ENCODE measurements around the gene UCHL5.

UCHL5 gene, protein sequence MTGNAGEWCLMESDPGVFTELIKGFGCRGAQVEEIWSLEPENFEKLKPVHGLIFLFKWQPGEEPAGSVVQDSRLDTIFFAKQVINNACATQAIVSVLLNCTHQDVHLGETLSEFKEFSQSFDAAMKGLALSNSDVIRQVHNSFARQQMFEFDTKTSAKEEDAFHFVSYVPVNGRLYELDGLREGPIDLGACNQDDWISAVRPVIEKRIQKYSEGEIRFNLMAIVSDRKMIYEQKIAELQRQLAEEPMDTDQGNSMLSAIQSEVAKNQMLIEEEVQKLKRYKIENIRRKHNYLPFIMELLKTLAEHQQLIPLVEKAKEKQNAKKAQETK

DNA sequence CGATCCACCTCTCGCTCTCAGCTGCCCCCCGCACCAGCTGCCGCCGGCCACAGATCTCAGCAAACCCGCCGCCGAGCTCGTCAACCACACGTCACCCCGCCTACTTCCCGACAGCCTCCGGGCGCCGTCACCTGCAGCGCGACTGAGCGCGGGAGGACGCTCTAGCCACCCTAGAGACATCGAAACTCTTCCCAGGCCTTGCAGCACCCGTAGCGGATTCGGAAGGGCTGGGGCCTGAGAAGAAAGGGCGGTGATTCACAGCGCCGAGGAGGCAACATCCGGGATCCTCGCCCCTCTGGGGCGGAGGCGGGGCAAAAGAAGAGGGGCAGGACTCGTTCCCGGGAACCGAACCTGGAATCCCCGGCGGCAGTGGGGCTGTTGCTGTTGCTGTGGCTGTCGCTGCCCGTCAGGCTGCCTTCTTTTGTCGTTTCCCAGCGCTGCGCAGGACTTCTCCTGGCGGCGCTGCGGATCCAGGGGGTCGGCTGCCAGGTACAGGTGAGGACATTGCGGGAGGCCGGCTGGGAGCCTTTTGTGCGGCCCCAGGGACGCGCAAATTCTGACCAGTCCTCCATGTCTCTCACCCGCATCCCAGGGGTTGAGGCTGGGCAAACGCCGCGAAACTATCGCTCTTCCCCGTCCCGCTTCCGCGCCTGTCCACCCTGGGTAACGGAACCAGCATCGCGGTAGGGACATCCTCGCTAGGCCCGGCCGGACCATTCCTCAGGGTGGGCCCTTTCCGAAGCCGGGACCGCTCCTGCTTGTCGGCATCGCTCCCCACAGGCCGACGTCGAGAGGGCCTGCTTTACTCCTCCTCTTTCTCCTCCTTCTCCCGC, at the start of gene UCHL5, which contains the start of gene RO60:
UCHL5 (minus strand) TSS at position 79 of the 833 bp plus-strand sequence. CDS start 100 bp downstream, outside the sequence.
RO60 (plus strand) TSS at position 331 of the 833 bp plus-strand sequence. CDS start 9,443 bp downstream, outside the sequence.
- DNase-seq (ENCODE audit: low spot score): peak; percentile 98

DNA sequence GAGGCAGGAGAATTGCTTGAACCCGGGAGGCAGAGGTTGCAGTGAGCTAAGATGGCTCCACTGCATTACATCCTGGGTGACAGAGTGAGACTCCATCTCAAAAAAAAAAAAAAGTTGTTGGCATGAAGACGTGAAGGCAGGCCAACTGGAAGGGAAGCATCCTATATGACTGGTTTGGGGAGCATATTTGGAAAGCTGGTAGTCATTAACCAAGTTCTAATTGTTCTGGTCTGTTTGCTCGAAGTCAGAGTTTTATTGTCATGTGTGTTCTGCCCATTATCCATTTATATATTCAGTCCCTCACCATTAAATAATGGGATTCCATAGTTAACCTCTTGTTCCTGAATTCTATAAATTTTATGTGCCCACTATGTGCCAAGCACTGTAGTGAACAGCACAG, 49.3 kb upstream of the UCHL5 start:
- no peak for DNase-seq (ENCODE audit: low spot score)

DNA sequence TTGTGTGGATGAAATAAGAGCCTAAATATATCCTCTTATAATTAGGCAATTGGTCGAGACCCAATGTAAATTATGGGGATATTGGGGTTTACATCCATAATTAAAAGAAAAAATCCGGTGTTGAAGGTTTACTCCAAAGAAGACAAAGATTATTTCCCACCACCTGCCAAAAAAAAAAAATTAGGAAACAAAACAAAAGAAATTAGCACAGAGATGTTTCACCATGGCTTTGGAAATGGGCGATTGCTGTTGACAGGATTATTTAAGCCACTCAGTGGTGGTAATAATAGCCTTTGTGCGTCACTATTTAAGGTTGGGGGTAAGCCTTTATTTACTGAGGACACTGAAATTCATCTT, 46.6 kb upstream of the UCHL5 start:
- no peak for DNase-seq (ENCODE audit: low spot score)

DNA sequence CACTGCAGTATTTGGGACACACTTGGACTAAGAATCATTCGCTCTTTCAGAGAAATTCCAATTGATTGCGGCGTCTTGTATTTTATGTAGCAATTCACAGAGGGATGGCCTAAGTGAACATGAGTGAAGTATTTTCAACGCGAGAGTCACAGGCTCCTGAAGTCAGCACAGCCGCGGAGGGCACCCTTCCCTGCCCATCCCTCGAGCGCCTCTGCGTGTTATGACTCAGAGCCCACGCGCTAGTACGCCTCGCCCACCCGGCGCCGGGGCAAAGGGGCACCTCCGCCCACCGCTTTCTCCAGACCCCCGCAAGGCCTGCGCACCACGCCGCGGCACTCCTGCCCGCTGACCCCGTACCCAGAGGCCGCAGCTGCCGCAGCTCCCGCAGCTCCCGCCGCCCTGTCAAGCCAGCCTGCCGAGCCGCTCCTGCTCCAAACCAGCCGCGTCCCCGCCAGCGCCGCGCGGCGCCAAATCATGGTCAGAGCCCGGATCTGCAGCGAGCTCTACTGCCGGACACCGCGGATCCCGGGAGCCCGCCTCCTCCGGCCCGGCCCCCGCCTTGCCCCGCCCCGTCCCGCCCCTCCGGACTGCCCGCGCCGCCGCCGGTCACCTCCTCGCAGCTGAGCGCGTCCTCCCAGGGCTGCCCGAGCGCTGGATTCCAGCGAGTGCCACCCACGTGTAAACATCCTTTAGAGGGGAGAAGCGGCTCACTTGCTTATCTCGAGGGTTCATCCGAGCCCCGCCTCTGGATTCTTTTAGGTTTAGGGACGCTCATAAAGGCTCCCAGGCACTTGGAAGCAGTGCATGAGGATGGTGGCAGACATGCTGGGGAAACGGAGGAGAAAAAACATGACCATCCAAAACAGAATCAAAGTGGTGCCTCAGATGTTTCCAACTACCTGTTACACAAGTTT, 46.0 kb upstream of the UCHL5 start, which contains the start of gene GLRX2:
GLRX2 (minus strand) TSS at position 508 of the 914 bp plus-strand sequence; CDS start at position 476, 32 bp downstream.
- DNase-seq (ENCODE audit: low spot score): peak; percentile 88

DNA sequence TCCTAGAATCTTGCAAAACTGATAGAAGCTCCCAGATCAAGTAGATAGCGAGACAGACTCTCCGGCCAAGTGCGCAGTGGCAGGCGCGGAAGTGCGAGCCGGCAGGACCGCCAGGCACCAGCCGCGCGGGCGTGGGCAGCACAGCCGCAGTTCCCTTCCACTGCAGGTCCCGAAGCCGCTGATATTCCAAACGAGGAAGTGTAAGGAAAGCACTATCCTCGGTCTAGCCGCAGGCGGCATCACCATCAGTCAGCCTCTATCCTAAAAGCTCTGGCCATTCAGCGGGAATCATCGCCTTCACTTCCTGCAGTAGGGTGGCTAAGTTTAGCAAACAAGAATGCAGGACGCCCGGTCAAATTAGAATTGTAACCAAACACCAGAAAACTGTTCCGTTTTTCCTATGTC, 45.3 kb upstream of the UCHL5 start:
- DNase-seq (ENCODE audit: low spot score): peak; percentile 65

DNA sequence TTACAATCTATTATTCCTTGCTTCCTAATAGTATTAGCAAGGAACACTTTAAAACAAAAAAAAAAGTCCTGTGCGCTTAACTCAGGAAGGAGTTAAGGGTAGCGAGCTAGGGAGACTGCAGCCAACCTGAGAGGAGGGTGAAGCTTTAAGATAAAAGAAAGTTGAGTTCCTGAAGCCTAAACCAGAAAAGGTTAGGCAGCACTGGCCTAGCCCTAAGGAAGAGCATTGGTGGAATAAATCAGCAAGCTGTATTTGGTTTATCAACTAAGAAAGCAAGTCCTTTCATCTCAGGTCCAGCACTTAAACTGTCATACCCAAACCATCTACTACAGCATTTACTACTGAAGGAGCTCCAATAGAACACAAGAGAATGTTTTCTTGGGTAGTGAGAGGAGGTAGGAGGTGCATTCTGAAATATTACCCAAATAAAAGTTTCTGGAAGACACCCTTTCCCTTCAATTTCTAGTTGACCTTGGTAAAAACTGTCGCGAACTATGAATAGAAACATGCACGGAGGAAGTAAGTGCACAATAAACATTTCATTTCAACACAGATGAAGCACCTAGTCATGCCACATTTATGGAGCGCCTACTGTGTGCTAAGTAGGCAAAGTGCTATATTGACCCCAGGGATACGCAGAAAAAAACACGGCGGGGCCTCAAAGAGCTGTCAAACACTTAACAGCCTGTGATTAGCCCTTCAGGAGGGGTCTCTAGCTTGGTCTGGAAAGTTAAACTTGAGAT, 44.8 kb upstream of the UCHL5 start:
- peak; percentile 4 for DNase-seq (ENCODE audit: low spot score)

DNA sequence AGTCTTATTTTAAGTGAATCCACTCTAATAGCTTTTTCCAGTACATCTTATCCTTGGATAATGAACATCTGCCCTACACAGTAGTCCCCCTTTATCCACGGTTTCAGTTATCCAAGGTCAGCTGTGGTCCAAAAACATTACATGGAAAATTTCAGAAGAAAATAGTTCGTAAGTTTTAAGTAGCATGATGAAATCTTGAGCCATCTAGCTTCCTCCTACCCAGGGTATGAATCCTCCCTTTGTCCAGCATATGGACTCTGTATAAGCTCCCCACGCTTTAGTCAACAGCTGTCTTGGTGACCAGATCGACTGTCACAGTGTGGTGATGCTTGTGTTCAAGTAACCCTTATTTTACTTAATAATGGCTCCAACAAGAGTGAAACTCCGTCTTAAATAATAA, 43.5 kb upstream of the UCHL5 start:
- no peak for DNase-seq (ENCODE audit: low spot score)

DNA sequence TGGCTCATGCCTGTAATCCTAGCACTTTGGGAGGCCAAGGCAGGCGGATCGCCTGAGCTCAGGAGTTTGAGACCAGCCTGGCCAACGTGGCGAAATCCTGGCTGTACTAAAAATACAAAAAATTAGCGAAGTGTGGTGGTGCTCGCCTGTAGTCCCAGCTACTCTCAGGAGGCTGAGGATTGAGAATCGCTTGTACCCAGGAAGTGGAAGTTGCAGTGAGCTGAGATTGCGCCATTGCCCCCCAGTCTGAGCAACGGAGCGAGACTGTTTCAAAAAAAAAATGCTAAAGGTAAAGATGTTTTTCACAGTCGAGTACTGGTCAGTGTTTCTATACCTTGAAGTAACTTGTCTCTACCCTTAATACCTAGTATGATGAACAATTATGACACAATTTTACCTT, 35.0 kb upstream of the UCHL5 start:
- no peak for DNase-seq (ENCODE audit: low spot score)

DNA sequence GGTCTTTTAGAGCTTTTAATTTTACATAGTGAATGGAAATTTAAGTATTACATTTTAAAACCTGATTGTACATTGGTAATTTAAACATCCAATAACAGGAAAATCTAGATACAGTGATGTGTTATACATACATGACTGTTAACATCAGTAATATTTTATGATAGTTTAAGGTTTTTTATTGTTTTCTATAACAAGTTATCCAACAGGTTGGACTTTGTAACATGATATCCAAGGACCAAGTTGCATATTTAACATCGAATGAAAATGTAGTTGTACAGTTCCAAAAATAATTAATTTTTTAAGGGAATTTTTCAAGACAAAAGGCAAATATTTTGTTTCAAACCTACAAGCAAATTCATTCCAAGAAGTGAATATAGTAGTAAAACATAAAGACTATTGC, 31.7 kb upstream of the UCHL5 start:
- DNase-seq (ENCODE audit: low spot score): no peak

DNA sequence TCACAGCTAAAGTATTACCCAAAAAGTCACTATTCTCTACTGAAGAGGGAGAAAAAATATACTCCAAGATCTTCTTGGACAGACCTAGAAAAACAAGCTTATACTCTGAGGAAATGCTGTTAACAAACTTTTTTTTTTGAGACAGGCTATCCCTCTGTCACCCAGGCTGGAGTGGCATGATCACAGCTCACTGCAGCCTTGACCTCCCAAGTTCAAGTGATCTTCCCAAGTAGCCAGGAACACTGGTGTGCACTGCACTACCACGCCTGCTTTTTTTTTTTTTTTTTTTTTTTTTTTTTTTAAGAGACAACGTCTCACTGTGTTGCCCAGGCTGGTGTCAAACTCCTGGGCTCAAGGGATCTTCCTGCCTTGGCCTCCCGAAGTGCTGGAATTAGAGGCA, 28.7 kb upstream of the UCHL5 start:
- no peak for DNase-seq (ENCODE audit: low spot score)

DNA sequence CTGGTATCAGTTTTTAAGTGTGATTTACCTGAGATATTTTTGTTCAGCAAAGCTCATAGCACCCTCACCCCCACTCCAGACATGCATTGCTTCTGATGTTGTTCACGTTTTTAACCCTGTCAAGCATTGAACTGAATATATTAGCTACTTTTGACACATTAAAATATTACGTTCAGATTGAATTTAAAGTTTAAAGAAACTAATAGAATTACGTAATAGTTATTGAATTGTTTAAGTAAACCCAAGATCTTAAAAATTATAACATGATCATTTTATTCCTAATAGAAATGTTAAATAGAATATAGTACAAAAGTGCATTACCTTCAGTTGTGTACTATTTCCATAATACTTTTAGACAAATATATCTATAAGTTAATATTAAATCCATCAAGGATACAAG, 27.2 kb upstream of the UCHL5 start:
- no peak for DNase-seq (ENCODE audit: low spot score)

DNA sequence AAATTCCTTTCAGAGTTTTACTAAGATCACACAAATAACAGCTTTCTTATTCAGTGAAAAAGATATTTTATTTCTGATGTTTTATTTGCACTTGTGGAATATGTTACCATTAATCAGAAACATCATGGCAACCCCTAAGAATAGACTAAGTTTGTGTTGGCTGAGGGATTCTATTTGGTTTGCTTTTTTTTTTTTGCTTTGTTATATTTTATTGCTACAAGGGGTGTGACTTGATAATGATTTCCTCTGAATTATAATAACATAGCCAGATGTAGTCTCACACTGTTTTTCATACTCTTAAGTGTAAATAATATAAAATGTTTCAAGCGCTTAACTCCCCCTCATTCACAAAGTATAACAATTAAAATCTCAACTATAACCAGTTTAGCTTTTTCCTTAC, 26.1 kb upstream of the UCHL5 start:
- no peak for DNase-seq (ENCODE audit: low spot score)

DNA sequence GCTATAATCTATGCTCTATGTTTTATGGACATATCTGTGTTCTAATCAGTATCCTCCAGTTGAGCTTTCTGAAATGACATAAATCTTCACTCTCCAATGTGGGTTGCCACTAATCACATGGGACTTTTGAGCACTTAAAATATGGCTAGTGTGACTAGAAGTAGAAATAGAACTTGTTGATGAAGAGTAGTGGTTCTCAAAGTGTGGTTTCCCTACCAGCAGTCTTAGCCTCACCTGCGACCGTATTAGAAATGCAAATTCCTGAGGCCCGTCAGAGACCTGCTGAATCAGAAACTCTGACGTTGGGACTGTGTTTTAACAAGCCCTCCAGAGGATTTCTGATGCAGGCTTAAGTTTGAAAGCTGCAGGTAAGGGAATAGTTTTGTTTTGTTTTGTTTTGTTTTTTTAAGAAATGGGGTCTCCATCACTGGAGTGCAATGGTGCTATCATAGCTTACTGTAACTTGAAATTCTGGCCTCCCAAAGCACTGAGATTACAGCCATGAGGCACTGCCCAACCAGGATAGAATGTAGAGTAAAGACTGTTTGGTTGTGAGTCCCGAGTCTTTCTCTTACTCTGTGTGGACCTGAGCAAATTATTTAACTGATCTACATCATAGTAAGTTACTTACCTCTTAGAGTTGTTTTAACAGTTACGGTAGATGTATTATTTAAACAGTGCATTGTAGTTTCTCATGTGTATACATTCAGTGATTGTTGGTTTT, 24.4 kb upstream of the UCHL5 start:
- no peak for DNase-seq (ENCODE audit: low spot score)

DNA sequence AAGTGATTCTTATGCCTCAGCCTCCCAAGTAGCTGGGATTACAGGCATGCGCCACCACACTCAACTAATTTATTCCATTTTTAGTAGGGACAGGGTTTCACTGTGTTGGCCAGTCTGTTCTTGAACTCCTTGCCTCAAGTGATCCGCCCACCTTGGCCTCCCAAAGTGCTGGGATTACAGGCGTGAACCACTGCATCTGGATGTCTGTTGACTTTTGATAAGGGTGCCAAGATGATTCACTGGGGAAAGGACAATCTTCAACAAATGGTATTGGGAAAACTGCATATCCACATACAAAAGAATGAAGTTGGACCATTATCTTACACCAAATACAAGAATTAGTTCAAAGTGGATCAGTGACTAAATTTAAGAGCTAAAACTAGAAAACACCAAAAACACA, 20.0 kb upstream of the UCHL5 start:
- DNase-seq (ENCODE audit: low spot score): no peak

DNA sequence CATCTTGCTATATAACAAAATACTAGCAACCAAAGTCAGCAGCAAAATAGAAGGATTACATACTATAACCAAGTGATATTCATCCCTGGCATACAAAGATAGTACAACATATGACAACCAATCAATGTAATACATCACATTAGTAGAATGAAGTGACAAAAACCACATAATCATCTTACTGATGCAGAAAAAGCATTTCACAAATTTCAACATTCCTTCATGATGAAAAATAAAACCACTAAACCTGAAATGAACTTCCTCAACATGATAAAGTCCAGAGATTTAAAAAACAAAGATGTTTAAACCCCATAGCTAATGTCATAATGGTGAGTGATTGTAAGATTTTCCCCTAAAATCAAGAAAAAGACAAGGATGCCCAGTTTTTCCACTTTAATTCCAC, 18.8 kb upstream of the UCHL5 start:
- DNase-seq (ENCODE audit: low spot score): no peak

DNA sequence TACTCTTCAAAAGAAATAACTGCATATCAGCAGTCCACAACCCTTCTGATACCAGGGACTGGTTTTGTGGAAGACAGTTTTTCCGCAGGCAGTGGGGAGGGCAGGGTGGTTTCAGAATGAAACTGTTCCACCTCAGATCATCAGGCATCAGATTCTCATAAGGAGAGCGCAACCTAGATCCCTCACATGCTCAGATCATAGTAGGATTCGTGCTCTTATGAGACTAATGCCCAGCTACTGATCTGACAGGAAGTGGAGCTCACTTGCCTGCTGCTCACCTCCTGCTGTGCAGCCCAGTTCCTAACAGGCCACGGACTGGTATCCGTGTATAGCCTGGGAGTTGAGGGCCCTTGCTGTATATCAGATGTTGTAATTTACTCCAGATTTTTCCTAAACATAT, 11.8 kb upstream of the UCHL5 start:
- no peak for DNase-seq (ENCODE audit: low spot score)

DNA sequence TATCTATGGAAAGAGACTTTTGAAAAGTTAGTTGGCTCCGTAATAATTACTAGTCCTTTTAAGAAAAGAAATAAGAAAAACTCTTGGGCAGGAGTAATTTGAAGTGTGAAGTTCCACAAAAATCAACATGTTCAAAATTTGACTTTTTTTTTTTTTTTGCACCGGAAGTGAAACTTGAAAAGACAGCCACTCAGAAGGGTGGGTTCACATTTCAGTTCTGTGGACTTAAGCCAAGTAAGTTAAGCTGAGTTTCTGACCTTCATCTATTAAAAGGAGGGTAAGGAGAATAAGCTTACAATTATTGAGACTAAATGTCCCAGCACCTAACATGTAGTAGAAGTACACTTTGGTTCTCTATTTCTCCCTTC, 11.2 kb upstream of the UCHL5 start:
- no peak for DNase-seq (ENCODE audit: low spot score)

DNA sequence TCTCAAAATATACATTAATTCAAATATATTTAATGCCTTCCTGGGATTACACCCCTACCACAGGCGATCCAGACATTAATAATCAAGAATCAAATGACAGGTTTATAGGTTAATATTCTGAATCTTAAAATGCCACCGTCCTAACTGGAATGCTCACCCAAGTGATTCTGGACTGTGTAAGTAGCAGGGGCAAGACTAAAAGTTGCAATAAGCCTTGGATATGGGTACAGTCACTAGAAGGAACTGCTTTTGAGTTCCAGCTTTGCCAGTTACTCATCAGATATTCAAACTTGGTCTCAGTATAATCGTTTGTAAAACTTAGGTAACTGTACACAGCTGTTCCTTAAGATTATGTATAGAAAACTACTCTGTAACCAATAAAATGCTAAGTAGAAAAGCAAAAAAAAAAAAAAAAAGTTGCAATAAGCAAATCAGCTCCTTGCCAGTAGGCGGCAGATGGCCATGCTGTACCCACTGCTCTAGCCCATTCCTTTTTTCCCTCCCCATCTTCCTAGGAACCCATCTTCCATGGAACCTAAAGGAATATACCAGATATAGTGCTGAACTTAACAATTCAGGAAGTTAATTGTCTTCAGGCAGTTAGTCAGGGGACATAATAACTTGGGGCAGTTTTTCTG, 10.7 kb upstream of the UCHL5 start:
- peak; percentile 12 for DNase-seq (ENCODE audit: low spot score)

DNA sequence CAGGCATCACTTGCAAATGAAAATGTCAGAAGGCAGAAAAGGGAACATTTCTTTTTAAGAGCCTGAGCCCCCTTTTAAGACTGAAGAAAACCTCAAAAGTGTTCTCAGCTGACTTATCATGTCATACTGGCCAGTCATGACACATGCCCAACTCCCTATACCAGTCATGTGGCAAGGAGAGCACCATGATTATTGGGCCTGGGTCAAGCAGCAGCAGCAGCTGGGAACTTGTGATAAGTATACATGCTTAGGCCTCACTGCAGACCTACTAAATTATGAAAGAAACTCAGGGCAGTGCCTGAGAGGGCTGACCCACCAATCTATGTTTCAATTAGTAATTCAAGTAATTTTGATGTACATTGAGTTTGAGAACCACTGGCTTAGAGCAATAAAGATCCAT, 8.9 kb upstream of the UCHL5 start:
- DNase-seq (ENCODE audit: low spot score): no peak

DNA sequence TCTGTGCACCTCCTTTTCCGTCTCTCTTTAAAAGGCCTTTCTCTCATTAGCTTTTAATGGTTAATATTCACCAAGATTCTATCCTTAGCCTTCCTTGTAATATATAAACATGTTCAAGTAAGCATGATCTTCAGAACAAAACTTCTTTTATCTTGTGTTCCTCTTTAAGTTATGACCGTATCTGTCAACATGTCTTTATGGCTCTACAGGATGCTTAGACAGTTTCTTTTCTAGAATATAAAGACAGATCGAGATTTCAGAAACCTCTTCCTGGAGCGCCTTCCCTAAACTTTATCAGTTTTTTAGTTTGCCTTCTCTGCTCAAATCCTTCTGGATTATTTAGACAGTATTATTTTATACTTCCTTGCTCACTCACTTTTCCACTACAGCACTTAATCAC, 7.4 kb upstream of the UCHL5 start:
- no peak for DNase-seq (ENCODE audit: low spot score)
